ENCODE data around the gene EML4.

GRCh38 chr2:42317945-42318344 is 148.8 kb downstream of the EML4 start:
- TF ChIP-seq POLR2A (IDR thresholded peaks at IDR 0.05; ENCODE audit: low read length): no peak
- no peak for TF ChIP-seq GATA1 (IDR thresholded peaks at IDR 0.05; ENCODE audit: low read depth, low read length)
